Astrocyte (in vitro differentiated cells and primary cell): ENCODE measurements around the gene FAHD2A. TPM values are rescaled to one million over a fixed set of nuclear protein-coding genes. Genes with fewer than 3 reads are reported as not detected.
"Not testable (repeated sequence)": the region's sequence is repeated elsewhere in the genome, so short reads cannot be mapped to it uniquely, and the experiment has no call there.

Experiments used
- DNase-seq: peaks from one replicate; pipeline ENCODE4 v3.0.0-alpha.2; 2010; ENCODE audit warnings: low read depth
- FAIRE-seq: peaks from 2 replicates; lab custom pipeline; 2011; peaks lifted over from hg19 to GRCh38; lab: Jason Lieb, UNC
- H2AFZ ChIP-seq: 2 replicates; pipeline ENCODE4 v1.6.0; 2012; ENCODE audit warnings: low read depth, low read length, inconsistent platforms
- H3K27ac ChIP-seq: 2 replicates; pipeline ENCODE4 v1.5.1; 2011; ENCODE audit warnings: low read depth, low read length, inconsistent platforms
- H3K27me3 ChIP-seq: 2 replicates; pipeline ENCODE4 v1.6.0; 2011; ENCODE audit warnings: low read length, inconsistent platforms; ENCODE audit not compliant: insufficient read depth
- H3K36me3 ChIP-seq: 2 replicates; pipeline ENCODE4 v1.5.1; 2011; ENCODE audit warnings: low read length, inconsistent platforms; ENCODE audit not compliant: insufficient read depth
- H3K4me1 ChIP-seq: 2 replicates; pipeline ENCODE4 v1.5.1; 2011; ENCODE audit warnings: low read length, inconsistent platforms; ENCODE audit not compliant: insufficient read depth
- H3K4me2 ChIP-seq: 2 replicates; pipeline ENCODE4 v1.6.0; 2012; ENCODE audit warnings: low read length, inconsistent platforms
- H3K4me3 ChIP-seq: 2 replicates; pipeline ENCODE4 v1.5.1; 2011; ENCODE audit warnings: low read depth, mild to moderate bottlenecking, low read length, inconsistent platforms; ENCODE audit not compliant: insufficient read depth
- H3K79me2 ChIP-seq: 2 replicates; pipeline ENCODE4 v1.6.0; 2012; ENCODE audit warnings: mild to moderate bottlenecking, low read length, inconsistent platforms; ENCODE audit not compliant: insufficient read depth
- H3K9ac ChIP-seq: 2 replicates; pipeline ENCODE4 v1.6.0; 2012; ENCODE audit warnings: mild to moderate bottlenecking, low read length, inconsistent platforms
- H3K9me3 ChIP-seq: 2 replicates; pipeline ENCODE4 v1.5.1; 2012; ENCODE audit warnings: low read depth, mild to moderate bottlenecking, low read length, inconsistent platforms; ENCODE audit not compliant: insufficient read depth
- H4K20me1 ChIP-seq: 2 replicates; pipeline ENCODE4 v1.6.0; 2012; ENCODE audit warnings: low read length, inconsistent platforms; ENCODE audit not compliant: insufficient read depth
- H3K27ac Mint-ChIP-seq: one replicate; pipeline ENCODE4 v1.8.0; 2021; ENCODE audit warnings: mild to moderate bottlenecking, mixed read lengths; ENCODE audit not compliant: unreplicated experiment
- H3K27me3 Mint-ChIP-seq: one replicate; pipeline ENCODE4 v1.8.0; 2021; ENCODE audit warnings: low read depth, mixed read lengths; ENCODE audit not compliant: unreplicated experiment
- H3K36me3 Mint-ChIP-seq: one replicate; pipeline ENCODE4 v1.8.0; 2021; ENCODE audit warnings: low read depth, mixed read lengths; ENCODE audit not compliant: unreplicated experiment
- H3K4me1 Mint-ChIP-seq: one replicate; pipeline ENCODE4 v1.8.0; 2021; ENCODE audit warnings: low read depth, mixed read lengths; ENCODE audit not compliant: unreplicated experiment
- H3K4me3 Mint-ChIP-seq: one replicate; pipeline ENCODE4 v1.8.0; 2021; ENCODE audit warnings: mild to moderate bottlenecking, moderate library complexity, mixed read lengths; ENCODE audit not compliant: unreplicated experiment
- H3K9me3 Mint-ChIP-seq: one replicate; pipeline ENCODE4 v1.8.0; 2021; ENCODE audit warnings: mild to moderate bottlenecking, mixed read lengths; ENCODE audit not compliant: unreplicated experiment
- CTCF ChIP-seq: IDR thresholded peaks from 2 replicates; pipeline ENCODE4 v1.5.1; 2011; ENCODE audit warnings: low read depth, mild to moderate bottlenecking, inconsistent platforms, low read length, moderate library complexity; ENCODE audit not compliant: insufficient read depth
- EZH2 ChIP-seq: IDR thresholded peaks from 2 replicates; pipeline ENCODE4 v1.6.1; 2012; ENCODE audit warnings: mild to moderate bottlenecking, low read length, inconsistent platforms; ENCODE audit not compliant: insufficient read depth
- total RNA-seq: library from RNA; stranded (reverse); gene quantifications from 2 replicates; pipeline ENCODE4 v1.2.1, GENCODE V29; 2021

FAHD2A gene
- total RNA-seq, 1 donor from 2014 or later: 21.9 TPM

- Histone ChIP-seq H4K20me1 (no peaks in the 10 kb centered on the region), H3K36me3 (no peaks in the 10 kb centered on the region), H3K4me1 (no peaks in the 10 kb centered on the region), H3K9me3 (peaks cover 3% of the 10 kb centered on the region), H3K79me2 (no peaks in the 10 kb centered on the region), H2AFZ (no peak overlapping the region), H3K9ac (no peak overlapping the region), H3K4me3 (no peak overlapping the region), H3K27ac (no peak overlapping the region), H3K4me2 (no peak overlapping the region), H3K27me3 (no peaks in the 10 kb centered on the region)
- Mint-ChIP-seq H3K27ac (no peak overlapping the region), H3K27me3 (peaks cover 56% of the 10 kb centered on the region), H3K9me3 (peaks cover 16% of the 10 kb centered on the region), H3K36me3 (peaks cover 2% of the 10 kb centered on the region), H3K4me1 (peaks cover 2% of the 10 kb centered on the region), H3K4me3 (no peak overlapping the region)
- FAIRE-seq (no peak), DNase-seq (no peak)
- TF ChIP-seq EZH2 (no peak), CTCF (no peak)
These were observed 48.7 kb upstream of the FAHD2A start for GRCh38 chr2:95353613-95354468.

- H3K9me3 ChIP-seq: peaks cover 3% of the 10 kb centered on the region
- no peak for FAIRE-seq
- TF ChIP-seq EZH2 (no peak), CTCF (no peak)
These were observed 48.0 kb upstream of the FAHD2A start for GRCh38 chr2:95354469-95354901.

GRCh38 chr2:95354925-95355324, 47.6 kb upstream of the FAHD2A start:
- Histone ChIP-seq H3K9ac (no peak overlapping the region), H3K9me3 (peaks cover 3% of the 10 kb centered on the region), H3K4me1 (peaks cover 6% of the 10 kb centered on the region), H3K27me3 (no peaks in the 10 kb centered on the region), H3K4me2 (no peak overlapping the region), H3K27ac (no peak overlapping the region), H3K36me3 (no peaks in the 10 kb centered on the region), H3K4me3 (no peak overlapping the region), H2AFZ (no peak overlapping the region), H4K20me1 (no peaks in the 10 kb centered on the region), H3K79me2 (no peaks in the 10 kb centered on the region)
- Mint-ChIP-seq H3K4me1 (peaks cover 6% of the 10 kb centered on the region), H3K4me3 (no peak overlapping the region), H3K27me3 (peaks cover 46% of the 10 kb centered on the region), H3K9me3 (peaks cover 16% of the 10 kb centered on the region), H3K27ac (no peak overlapping the region), H3K36me3 (peaks cover 2% of the 10 kb centered on the region)
- no peak for TF ChIP-seq CTCF
- TF ChIP-seq EZH2: no peak
- FAIRE-seq: no peak
- DNase-seq: no peak

More at GRCh38 chr2:95354469-95354901, 48.0 kb upstream of the FAHD2A start:
- no peak overlapping the region for H3K4me3 ChIP-seq
- peaks cover 2% of the 10 kb centered on the region for H3K36me3 Mint-ChIP-seq
- H3K4me1 ChIP-seq: peaks cover 4% of the 10 kb centered on the region
- no peak overlapping the region for H2AFZ ChIP-seq
- H4K20me1 ChIP-seq: no peaks in the 10 kb centered on the region
- H3K4me1 Mint-ChIP-seq: peaks cover 6% of the 10 kb centered on the region
- no peak overlapping the region for H3K4me3 Mint-ChIP-seq
- H3K4me2 ChIP-seq: no peak overlapping the region
- H3K27ac Mint-ChIP-seq: no peak overlapping the region
- H3K9ac ChIP-seq: no peak overlapping the region
- no peaks in the 10 kb centered on the region for H3K27me3 ChIP-seq
- no peak overlapping the region for H3K27ac ChIP-seq
- peaks cover 51% of the 10 kb centered on the region for H3K27me3 Mint-ChIP-seq
- no peaks in the 10 kb centered on the region for H3K79me2 ChIP-seq
- DNase-seq: no peak
- no peaks in the 10 kb centered on the region for H3K36me3 ChIP-seq
- H3K9me3 Mint-ChIP-seq: peaks cover 16% of the 10 kb centered on the region

- peaks cover 45% of the 10 kb centered on the region for H3K27me3 Mint-ChIP-seq
- not testable (repeated sequence) for H3K4me1 Mint-ChIP-seq
These were observed 47.0 kb upstream of the FAHD2A start for GRCh38 chr2:95355486-95355885.

More at GRCh38 chr2:95355486-95355885, 47.0 kb upstream of the FAHD2A start:
- peaks cover 16% of the 10 kb centered on the region for H3K9me3 Mint-ChIP-seq
- H3K36me3 ChIP-seq, H3K4me3 Mint-ChIP-seq, H3K27me3 ChIP-seq, H3K27ac Mint-ChIP-seq, DNase-seq, H2AFZ ChIP-seq, H3K4me3 ChIP-seq, H3K36me3 Mint-ChIP-seq, H4K20me1 ChIP-seq, H3K9me3 ChIP-seq, H3K27ac ChIP-seq, FAIRE-seq, H3K4me2 ChIP-seq, H3K9ac ChIP-seq, H3K79me2 ChIP-seq, H3K4me1 ChIP-seq: not testable (repeated sequence)
